H9 (cell line): ENCODE results near the gene CACNB4. TPM values are rescaled to one million over a fixed set of nuclear protein-coding genes. Genes with fewer than 3 reads are reported as not detected.

Experiments
- DNase-seq: peaks from one replicate; pipeline ENCODE4 v3.0.0-alpha.2; 2017
- H2AFZ ChIP-seq: one replicate; pipeline ENCODE4 v1.6.1; 2013; ENCODE audit warnings: mild to moderate bottlenecking, low read length, control low read depth, moderate library complexity
- H2AK5ac ChIP-seq: 2 replicates; pipeline ENCODE4 v1.6.1; 2013; ENCODE audit warnings: low read length, control low read depth, mixed read lengths; ENCODE audit not compliant: insufficient read length
- H2BK120ac ChIP-seq: one replicate; pipeline ENCODE4 v1.6.1; 2013; ENCODE audit warnings: low read depth, mild to moderate bottlenecking, low read length, control low read depth, inconsistent platforms; ENCODE audit not compliant: poor library complexity, severe bottlenecking
- H2BK12ac ChIP-seq: 2 replicates; pipeline ENCODE4 v1.6.1; 2013; ENCODE audit warnings: low read length, control low read depth, mixed read lengths, low read depth; ENCODE audit not compliant: insufficient read length
- H2BK15ac ChIP-seq: 2 replicates; pipeline ENCODE4 v1.6.1; 2013; ENCODE audit warnings: low read depth, low read length, control low read depth
- H2BK20ac ChIP-seq: one replicate; pipeline ENCODE4 v1.6.1; 2013; ENCODE audit warnings: low read depth, mild to moderate bottlenecking, low read length, control low read depth, inconsistent platforms; ENCODE audit not compliant: poor library complexity, severe bottlenecking
- H2BK5ac ChIP-seq: 2 replicates; pipeline ENCODE4 v1.6.1; 2013; ENCODE audit warnings: low read length, control low read depth, mixed read lengths; ENCODE audit not compliant: insufficient read length
- H3K14ac ChIP-seq: 2 replicates; pipeline ENCODE4 v1.6.1; 2013; ENCODE audit warnings: low read length, control low read depth; ENCODE audit not compliant: insufficient read depth
- H3K18ac ChIP-seq: 2 replicates; pipeline ENCODE4 v1.6.1; 2013; ENCODE audit warnings: low read depth, mild to moderate bottlenecking, mixed read lengths, low read length, control low read depth; ENCODE audit not compliant: insufficient read length
- H3K23ac ChIP-seq: 2 replicates; pipeline ENCODE4 v1.6.1; 2013; ENCODE audit warnings: low read length, control low read depth, mixed read lengths, low read depth; ENCODE audit not compliant: insufficient read length
- H3K23me2 ChIP-seq: 2 replicates; pipeline ENCODE4 v1.6.1; 2013; ENCODE audit warnings: low read depth, mild to moderate bottlenecking, mixed read lengths, low read length, control low read depth; ENCODE audit not compliant: insufficient read length, poor library complexity, severe bottlenecking
- H3K27ac ChIP-seq: 2 replicates; pipeline ENCODE4 v1.5.1; 2013; ENCODE audit warnings: low read length, control low read depth, mixed read lengths, low read depth; ENCODE audit not compliant: insufficient read length
- H3K27me3 ChIP-seq: 2 replicates; pipeline ENCODE4 v1.6.1; 2013; ENCODE audit warnings: low read length, control low read depth, inconsistent platforms; ENCODE audit not compliant: insufficient read depth
- H3K4ac ChIP-seq: 2 replicates; pipeline ENCODE4 v1.6.1; 2013; ENCODE audit warnings: low read depth, mild to moderate bottlenecking, control low read depth, inconsistent platforms, low read length, moderate library complexity
- H3K4me1 ChIP-seq: 2 replicates; pipeline ENCODE4 v1.6.1; 2013; ENCODE audit warnings: low read length, control low read depth, inconsistent platforms; ENCODE audit not compliant: insufficient read depth
- H3K4me2 ChIP-seq: 2 replicates; pipeline ENCODE4 v1.6.1; 2013; ENCODE audit warnings: low read length, control low read depth, mixed read lengths; ENCODE audit not compliant: insufficient read length, insufficient read depth
- H3K56ac ChIP-seq: 2 replicates; pipeline ENCODE4 v1.6.1; 2013; ENCODE audit warnings: low read depth, mild to moderate bottlenecking, mixed read lengths, low read length, control low read depth; ENCODE audit not compliant: insufficient read length
- H3K79me1 ChIP-seq: 2 replicates; pipeline ENCODE4 v1.6.1; 2013; ENCODE audit warnings: low read depth, mild to moderate bottlenecking, moderate library complexity, low read length, control low read depth, inconsistent platforms; ENCODE audit not compliant: insufficient read depth, poor library complexity, severe bottlenecking
- H3K79me2 ChIP-seq: 2 replicates; pipeline ENCODE4 v1.6.1; 2013; ENCODE audit warnings: low read length, control low read depth, inconsistent platforms; ENCODE audit not compliant: insufficient read depth
- H3K9ac ChIP-seq: 2 replicates; pipeline ENCODE4 v1.6.1; 2013; ENCODE audit warnings: low read length, control low read depth, mixed read lengths; ENCODE audit not compliant: insufficient read length; ENCODE audit errors: extremely low read depth
- H3K9me3 ChIP-seq: one replicate; pipeline ENCODE4 v1.6.1; 2013; ENCODE audit warnings: low read depth, low read length, inconsistent platforms; ENCODE audit not compliant: control insufficient read depth
- H3T11ph ChIP-seq: one replicate; pipeline ENCODE4 v1.6.1; 2013; ENCODE audit warnings: mild to moderate bottlenecking, low read length, control low read depth, inconsistent platforms
- H4K20me1 ChIP-seq: one replicate; pipeline ENCODE4 v1.6.1; 2013; ENCODE audit not compliant: control insufficient read depth, insufficient read length, insufficient read depth
- H4K5ac ChIP-seq: 2 replicates; pipeline ENCODE4 v1.6.1; 2013; ENCODE audit warnings: low read depth, mild to moderate bottlenecking, mixed read lengths, low read length, control low read depth; ENCODE audit not compliant: insufficient read length
- H4K8ac ChIP-seq: replicated peaks from 2 replicates; pipeline ENCODE4 v1.6.1; 2013; ENCODE audit warnings: low read length, control low read depth, mixed read lengths, low read depth; ENCODE audit not compliant: insufficient read length
- H4K91ac ChIP-seq: 2 replicates; pipeline ENCODE4 v1.6.1; 2013; ENCODE audit warnings: low read depth, mild to moderate bottlenecking, moderate library complexity, mixed read lengths, low read length, control low read depth; ENCODE audit not compliant: insufficient read length
- H3K27ac Mint-ChIP-seq, 3 experiments: 2 replicates in 2 of 3; 3 replicates in 1 of 3; pipeline ENCODE4 v1.8.0; 2020 to 2021; ENCODE audit warnings: mixed read lengths in 3 of 3, mild to moderate bottlenecking in 1 of 3, moderate library complexity in 1 of 3
- H3K27me3 Mint-ChIP-seq: 2 replicates; pipeline ENCODE4 v1.8.0; 2021; ENCODE audit warnings: low read depth, mild to moderate bottlenecking, moderate library complexity, mixed read lengths
- H3K36me3 Mint-ChIP-seq, 3 experiments: 2 replicates in 2 of 3; 3 replicates in 1 of 3; pipeline ENCODE4 v1.8.0; 2020 to 2021; ENCODE audit warnings: low read depth in 3 of 3, mixed read lengths in 3 of 3; ENCODE audit not compliant: insufficient read depth in 1 of 3
- H3K4me1 Mint-ChIP-seq, 2 experiments: 2 replicates each; pipeline ENCODE4 v1.8.0; 2020; ENCODE audit warnings: mixed read lengths in 2 of 2
- H3K4me3 Mint-ChIP-seq, 2 experiments: 2 replicates in 1 of 2; 3 replicates in 1 of 2; pipeline ENCODE4 v1.8.0; 2020 to 2021; ENCODE audit warnings: mild to moderate bottlenecking in 2 of 2, mixed read lengths in 2 of 2, moderate library complexity in 1 of 2
- H3K9me3 Mint-ChIP-seq, 2 experiments: 2 replicates in 1 of 2; 3 replicates in 1 of 2; pipeline ENCODE4 v1.8.0; 2020; ENCODE audit warnings: mild to moderate bottlenecking in 2 of 2, mixed read lengths in 2 of 2, moderate library complexity in 1 of 2
- WGBS: extraction: QIAGEN DNeasy Blood & Tissue Kit; methylation state at CpG from one replicate; pipeline ENCODE4 v1.1.7; 2013; ENCODE audit warnings: missing lambda C conversion rate, low lambda C conversion rate, mixed read lengths; ENCODE audit not compliant: insufficient read length; ENCODE audit errors: extremely low coverage; 5-methylcytosine and 5-hydroxymethylcytosine counted together
- total RNA-seq: library from RNA; stranded (reverse); gene quantifications from 2 replicates; pipeline ENCODE4 v1.2.1, GENCODE V29; 2021
- TF ChIP-seq, protein P1 (sequence below): fragments of 200-600 bp; sonication (generic); conservative IDR thresholded peaks from 3 replicates; pipeline ENCODE4 v1.8.0; 2021; ENCODE audit warnings: antibody characterized with exemption, mild to moderate bottlenecking

The CACNB4 gene
- total RNA-seq, 1 experiment from 2014 or later, result 1.4 TPM

DNA sequence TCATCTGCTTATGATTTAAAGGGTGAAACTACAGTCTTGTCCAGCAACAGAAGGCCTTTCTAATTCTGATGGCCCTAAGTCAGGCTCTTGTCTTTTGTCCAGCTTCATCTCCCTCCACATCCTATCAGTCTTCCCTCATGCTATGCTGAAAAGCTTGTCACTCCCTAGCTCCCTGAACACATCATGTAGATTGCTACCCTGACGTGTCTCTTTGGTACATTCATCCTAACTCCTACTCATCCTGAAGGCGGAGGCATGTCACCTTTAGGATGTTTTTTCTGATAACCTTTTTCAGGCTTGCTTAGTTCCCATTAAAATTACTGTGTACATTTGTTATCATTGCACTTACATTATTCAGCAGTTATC, 192.2 kb downstream of the CACNB4 start:
- H3K4me3 Mint-ChIP-seq, result no peak overlapping the region
- H3K9me3 ChIP-seq, result no peaks in the 10 kb centered on the region
- H4K8ac ChIP-seq, result no peak overlapping the region
- H3K27me3 Mint-ChIP-seq, result no peaks in the 10 kb centered on the region
- H3K36me3 Mint-ChIP-seq, result peaks cover 0 to 3% (median 0%) of the 10 kb centered on the region in 3 experiments; a peak in 1 of 7 replicates
- H3K4me1 Mint-ChIP-seq, result peaks cover 12 to 13% of the 10 kb centered on the region in 2 experiments
- 0 out of 2 replicates have a peak, but pooled peaks cover 2% of the 10 kb centered on the region for H3K4me1 ChIP-seq
- no peaks in the 10 kb centered on the region for H3K79me1 ChIP-seq
- no peak overlapping the region for H2BK15ac ChIP-seq
- no peak overlapping the region for H3K9ac ChIP-seq
- H2BK120ac ChIP-seq, result no peak overlapping the region
- no peak overlapping the region for H3K56ac ChIP-seq
- no peaks in the 10 kb centered on the region; the same call in 1 of the 2 replicates for H3K27me3 ChIP-seq
- no peak overlapping the region for H2BK12ac ChIP-seq
- H3K18ac ChIP-seq, result no peak overlapping the region
- H3K23ac ChIP-seq, result no peak overlapping the region
- TF ChIP-seq, protein P1, sequence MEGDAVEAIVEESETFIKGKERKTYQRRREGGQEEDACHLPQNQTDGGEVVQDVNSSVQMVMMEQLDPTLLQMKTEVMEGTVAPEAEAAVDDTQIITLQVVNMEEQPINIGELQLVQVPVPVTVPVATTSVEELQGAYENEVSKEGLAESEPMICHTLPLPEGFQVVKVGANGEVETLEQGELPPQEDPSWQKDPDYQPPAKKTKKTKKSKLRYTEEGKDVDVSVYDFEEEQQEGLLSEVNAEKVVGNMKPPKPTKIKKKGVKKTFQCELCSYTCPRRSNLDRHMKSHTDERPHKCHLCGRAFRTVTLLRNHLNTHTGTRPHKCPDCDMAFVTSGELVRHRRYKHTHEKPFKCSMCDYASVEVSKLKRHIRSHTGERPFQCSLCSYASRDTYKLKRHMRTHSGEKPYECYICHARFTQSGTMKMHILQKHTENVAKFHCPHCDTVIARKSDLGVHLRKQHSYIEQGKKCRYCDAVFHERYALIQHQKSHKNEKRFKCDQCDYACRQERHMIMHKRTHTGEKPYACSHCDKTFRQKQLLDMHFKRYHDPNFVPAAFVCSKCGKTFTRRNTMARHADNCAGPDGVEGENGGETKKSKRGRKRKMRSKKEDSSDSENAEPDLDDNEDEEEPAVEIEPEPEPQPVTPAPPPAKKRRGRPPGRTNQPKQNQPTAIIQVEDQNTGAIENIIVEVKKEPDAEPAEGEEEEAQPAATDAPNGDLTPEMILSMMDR, result no peak
- no peaks in the 10 kb centered on the region for H3K23me2 ChIP-seq
- peaks cover 3% of the 10 kb centered on the region in 2 experiments; a peak in 2 of 5 replicates for H3K9me3 Mint-ChIP-seq
- DNase-seq, result no peak
- no peak overlapping the region for H3K14ac ChIP-seq
- H2AK5ac ChIP-seq, result no peak overlapping the region
- no peaks in the 10 kb centered on the region for H3K79me2 ChIP-seq
- no CpG with 5 or more reads among the region's 2 CpGs for whole genome bisulfite sequencing
- H2BK20ac ChIP-seq, result no peak overlapping the region
- H4K20me1 ChIP-seq, result no peaks in the 10 kb centered on the region
- H3K4ac ChIP-seq, result no peak overlapping the region
- H2BK5ac ChIP-seq, result no peak overlapping the region
- H3T11ph ChIP-seq, result no peak overlapping the region
- no peak overlapping the region for H4K91ac ChIP-seq
- no peak overlapping the region for H3K27ac ChIP-seq
- H3K27ac Mint-ChIP-seq, result no peak overlapping the region
- H4K5ac ChIP-seq, result no peak overlapping the region
- no peak overlapping the region for H2AFZ ChIP-seq
- H3K4me2 ChIP-seq, result no peak overlapping the region
